ENCODE measurements around the gene KANTR. TPM values are rescaled to one million over a fixed set of nuclear protein-coding genes. Genes with fewer than 3 reads are reported as not detected.

KANTR gene
- total and polyA plus RNA-seq, 2 experiments from 2014 or later: 6.4 to 15.5 TPM

DNA sequence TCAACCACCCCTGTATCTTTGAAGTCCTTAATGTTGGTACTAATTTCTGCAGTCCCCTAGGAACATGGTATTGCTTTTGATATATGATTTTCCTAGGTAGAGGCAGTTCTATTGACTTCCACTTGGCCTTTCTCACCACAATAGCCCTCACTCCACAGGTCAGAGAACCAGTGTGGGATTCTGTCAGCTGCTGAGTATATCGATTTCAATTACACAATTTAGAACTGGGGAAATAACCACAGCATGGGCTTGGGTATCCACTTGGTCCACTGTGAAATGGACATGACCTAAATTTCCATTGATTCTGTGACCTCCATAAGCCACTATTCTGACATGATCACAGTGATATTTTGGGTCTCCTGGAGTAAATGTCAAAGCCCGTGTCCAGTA is 62.3 kb downstream of the KANTR start:
- Mint-ChIP-seq H3K4me1 (peaks cover 6% of the 10 kb centered on the region; the same call in 1 of the 3 replicates), H3K27ac (no peak overlapping the region), H3K36me3 (ENCODE audit: low read depth) (peaks cover 30% of the 10 kb centered on the region), H3K4me3 (no peak overlapping the region), H3K9me3 (peaks cover 25% of the 10 kb centered on the region), H3K27me3 (ENCODE audit: insufficient read depth, low read depth, poor library complexity) (no peaks in the 10 kb centered on the region)
- no peak for ATAC-seq
- Histone ChIP-seq H2AFZ (no peak overlapping the region), H3K4me3 (no peak overlapping the region), H3F3A (replicated peaks; ENCODE audit: low read depth) (no peaks in the 10 kb centered on the region), H3K79me2 (replicated peaks; ENCODE audit: insufficient read depth) (no peaks in the 10 kb centered on the region), H3K27ac (ENCODE audit: low read depth) (no peak overlapping the region), H3K4me1 (ENCODE audit: insufficient read depth) (no peaks in the 10 kb centered on the region), H3K27me3 (ENCODE audit: insufficient read depth) (no peaks in the 10 kb centered on the region), H3K4me2 (no peak overlapping the region), H3K9me2 (ENCODE audit: insufficient read depth) (no peaks in the 10 kb centered on the region), H3K36me3 (ENCODE audit: insufficient read depth) (no peaks in the 10 kb centered on the region), H4K20me1 (replicated peaks; ENCODE audit: insufficient read depth) (no peaks in the 10 kb centered on the region)
- DNase-seq (ENCODE audit: low spot score): no peak
- no peak for TF ChIP-seq STAT1 (IDR thresholded peaks at IDR 0.05; ENCODE audit: unreplicated experiment)
- TF ChIP-seq ZNF114 (CRISPR knock-in tag; IDR thresholded peaks at IDR 0.05): no peak
- TF ChIP-seq, protein P1, sequence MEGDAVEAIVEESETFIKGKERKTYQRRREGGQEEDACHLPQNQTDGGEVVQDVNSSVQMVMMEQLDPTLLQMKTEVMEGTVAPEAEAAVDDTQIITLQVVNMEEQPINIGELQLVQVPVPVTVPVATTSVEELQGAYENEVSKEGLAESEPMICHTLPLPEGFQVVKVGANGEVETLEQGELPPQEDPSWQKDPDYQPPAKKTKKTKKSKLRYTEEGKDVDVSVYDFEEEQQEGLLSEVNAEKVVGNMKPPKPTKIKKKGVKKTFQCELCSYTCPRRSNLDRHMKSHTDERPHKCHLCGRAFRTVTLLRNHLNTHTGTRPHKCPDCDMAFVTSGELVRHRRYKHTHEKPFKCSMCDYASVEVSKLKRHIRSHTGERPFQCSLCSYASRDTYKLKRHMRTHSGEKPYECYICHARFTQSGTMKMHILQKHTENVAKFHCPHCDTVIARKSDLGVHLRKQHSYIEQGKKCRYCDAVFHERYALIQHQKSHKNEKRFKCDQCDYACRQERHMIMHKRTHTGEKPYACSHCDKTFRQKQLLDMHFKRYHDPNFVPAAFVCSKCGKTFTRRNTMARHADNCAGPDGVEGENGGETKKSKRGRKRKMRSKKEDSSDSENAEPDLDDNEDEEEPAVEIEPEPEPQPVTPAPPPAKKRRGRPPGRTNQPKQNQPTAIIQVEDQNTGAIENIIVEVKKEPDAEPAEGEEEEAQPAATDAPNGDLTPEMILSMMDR (conservative IDR thresholded peaks at IDR 0.05; ENCODE audit: low read depth in 2 of 2): no peak
- no peak for TF ChIP-seq JUNB (IDR thresholded peaks at IDR 0.05; ENCODE audit: unreplicated experiment)
- TF ChIP-seq, protein P2, sequence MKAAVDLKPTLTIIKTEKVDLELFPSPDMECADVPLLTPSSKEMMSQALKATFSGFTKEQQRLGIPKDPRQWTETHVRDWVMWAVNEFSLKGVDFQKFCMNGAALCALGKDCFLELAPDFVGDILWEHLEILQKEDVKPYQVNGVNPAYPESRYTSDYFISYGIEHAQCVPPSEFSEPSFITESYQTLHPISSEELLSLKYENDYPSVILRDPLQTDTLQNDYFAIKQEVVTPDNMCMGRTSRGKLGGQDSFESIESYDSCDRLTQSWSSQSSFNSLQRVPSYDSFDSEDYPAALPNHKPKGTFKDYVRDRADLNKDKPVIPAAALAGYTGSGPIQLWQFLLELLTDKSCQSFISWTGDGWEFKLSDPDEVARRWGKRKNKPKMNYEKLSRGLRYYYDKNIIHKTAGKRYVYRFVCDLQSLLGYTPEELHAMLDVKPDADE (IDR thresholded peaks at IDR 0.05): no peak
- TF ChIP-seq, protein P3, sequence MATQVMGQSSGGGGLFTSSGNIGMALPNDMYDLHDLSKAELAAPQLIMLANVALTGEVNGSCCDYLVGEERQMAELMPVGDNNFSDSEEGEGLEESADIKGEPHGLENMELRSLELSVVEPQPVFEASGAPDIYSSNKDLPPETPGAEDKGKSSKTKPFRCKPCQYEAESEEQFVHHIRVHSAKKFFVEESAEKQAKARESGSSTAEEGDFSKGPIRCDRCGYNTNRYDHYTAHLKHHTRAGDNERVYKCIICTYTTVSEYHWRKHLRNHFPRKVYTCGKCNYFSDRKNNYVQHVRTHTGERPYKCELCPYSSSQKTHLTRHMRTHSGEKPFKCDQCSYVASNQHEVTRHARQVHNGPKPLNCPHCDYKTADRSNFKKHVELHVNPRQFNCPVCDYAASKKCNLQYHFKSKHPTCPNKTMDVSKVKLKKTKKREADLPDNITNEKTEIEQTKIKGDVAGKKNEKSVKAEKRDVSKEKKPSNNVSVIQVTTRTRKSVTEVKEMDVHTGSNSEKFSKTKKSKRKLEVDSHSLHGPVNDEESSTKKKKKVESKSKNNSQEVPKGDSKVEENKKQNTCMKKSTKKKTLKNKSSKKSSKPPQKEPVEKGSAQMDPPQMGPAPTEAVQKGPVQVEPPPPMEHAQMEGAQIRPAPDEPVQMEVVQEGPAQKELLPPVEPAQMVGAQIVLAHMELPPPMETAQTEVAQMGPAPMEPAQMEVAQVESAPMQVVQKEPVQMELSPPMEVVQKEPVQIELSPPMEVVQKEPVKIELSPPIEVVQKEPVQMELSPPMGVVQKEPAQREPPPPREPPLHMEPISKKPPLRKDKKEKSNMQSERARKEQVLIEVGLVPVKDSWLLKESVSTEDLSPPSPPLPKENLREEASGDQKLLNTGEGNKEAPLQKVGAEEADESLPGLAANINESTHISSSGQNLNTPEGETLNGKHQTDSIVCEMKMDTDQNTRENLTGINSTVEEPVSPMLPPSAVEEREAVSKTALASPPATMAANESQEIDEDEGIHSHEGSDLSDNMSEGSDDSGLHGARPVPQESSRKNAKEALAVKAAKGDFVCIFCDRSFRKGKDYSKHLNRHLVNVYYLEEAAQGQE (IDR thresholded peaks at IDR 0.05; ENCODE audit: unreplicated experiment): no peak
- TF ChIP-seq EZH2phosphoT487 (IDR thresholded peaks at IDR 0.05; ENCODE audit: unreplicated experiment): no peak
- TF ChIP-seq CREB1 (CRISPR knock-in tag; IDR thresholded peaks at IDR 0.05; ENCODE audit: low read depth): no peak
- TF ChIP-seq POLR2AphosphoS5 (IDR thresholded peaks at IDR 0.05; ENCODE audit: low read depth): no peak
- TF ChIP-seq ZNF331 (CRISPR knock-in tag; IDR thresholded peaks at IDR 0.05; ENCODE audit: low read depth): no peak
- no peak for TF ChIP-seq NANOG (IDR thresholded peaks at IDR 0.05; ENCODE audit: borderline replicate concordance)
- no peak for TF ChIP-seq EZH2 (IDR thresholded peaks at IDR 0.05; ENCODE audit: low read depth, unreplicated experiment)
